GM23338 (cell line): ENCODE data around the gene HGF. TPM values are rescaled to one million over a fixed set of nuclear protein-coding genes. Genes with fewer than 3 reads are reported as not detected.

ENCODE experiments used
- ATAC-seq: fragments of 200-7000 bp; cut with Tn5 transposase; 3 replicates; pipeline ENCODE4 v1.9.1; 2020
- DNase-seq: peaks from one replicate; pipeline ENCODE4 v3.0.0-alpha.2; 2015; ENCODE audit warnings: low spot score
- H2AFZ ChIP-seq: fragments of 200-600 bp; sonication (generic); 2 replicates; pipeline ENCODE4 v1.8.0; 2016; ENCODE audit warnings: antibody characterized with exemption, mild to moderate bottlenecking, moderate library complexity
- H3F3A ChIP-seq: fragments of 200-600 bp; sonication (generic); replicated peaks from 2 replicates; pipeline ENCODE4 v1.8.0; 2017; ENCODE audit warnings: antibody characterized with exemption, mixed run types, low read depth
- H3K27ac ChIP-seq: fragments of 200-600 bp; sonication (generic); 2 replicates; pipeline ENCODE4 v1.6.1; 2016; ENCODE audit warnings: low read depth
- H3K27me3 ChIP-seq: fragments of 200-600 bp; sonication (generic); 2 replicates; pipeline ENCODE4 v1.8.0; 2016; ENCODE audit warnings: mild to moderate bottlenecking, mixed run types, moderate library complexity; ENCODE audit not compliant: insufficient read depth
- H3K36me3 ChIP-seq: fragments of 200-600 bp; sonication (generic); 2 replicates; pipeline ENCODE4 v1.8.0; 2016; ENCODE audit warnings: mild to moderate bottlenecking; ENCODE audit not compliant: insufficient read depth
- H3K4me1 ChIP-seq: fragments of 200-600 bp; sonication (generic); 2 replicates; pipeline ENCODE4 v1.8.0; 2016; ENCODE audit warnings: mild to moderate bottlenecking, moderate library complexity; ENCODE audit not compliant: insufficient read depth
- H3K4me2 ChIP-seq: fragments of 200-600 bp; sonication (generic); 2 replicates; pipeline ENCODE4 v1.7.1; 2017; ENCODE audit warnings: mixed run types
- H3K4me3 ChIP-seq: fragments of 200-600 bp; sonication (generic); 2 replicates; pipeline ENCODE4 v1.6.1; 2016; ENCODE audit warnings: mixed run types
- H3K79me2 ChIP-seq: fragments of 200-600 bp; sonication (generic); replicated peaks from 2 replicates; pipeline ENCODE4 v1.8.0; 2017; ENCODE audit warnings: mild to moderate bottlenecking; ENCODE audit not compliant: insufficient read depth
- H3K9me2 ChIP-seq: fragments of 200-600 bp; sonication (generic); 2 replicates; pipeline ENCODE4 v1.8.0; 2017; ENCODE audit not compliant: insufficient read depth
- H4K20me1 ChIP-seq: fragments of 200-600 bp; sonication (generic); replicated peaks from 2 replicates; pipeline ENCODE4 v1.8.0; 2017; ENCODE audit warnings: mild to moderate bottlenecking; ENCODE audit not compliant: insufficient read depth
- H3K27ac Mint-ChIP-seq: 2 replicates; pipeline ENCODE4 v1.8.0; 2020; ENCODE audit warnings: inconsistent platforms, mild to moderate bottlenecking, moderate library complexity, mixed read lengths
- H3K27me3 Mint-ChIP-seq: 3 replicates; pipeline ENCODE4 v1.8.0; 2022; ENCODE audit warnings: low read depth, mild to moderate bottlenecking, moderate library complexity, mixed read lengths, inconsistent platforms; ENCODE audit not compliant: insufficient read depth, poor library complexity
- H3K36me3 Mint-ChIP-seq: 3 replicates; pipeline ENCODE4 v1.8.0; 2021; ENCODE audit warnings: low read depth, mild to moderate bottlenecking, inconsistent platforms, moderate library complexity, mixed read lengths
- H3K4me1 Mint-ChIP-seq: 3 replicates; pipeline ENCODE4 v1.8.0; 2020; ENCODE audit warnings: mild to moderate bottlenecking, inconsistent platforms, mixed read lengths
- H3K4me3 Mint-ChIP-seq: 3 replicates; pipeline ENCODE4 v1.8.0; 2021; ENCODE audit warnings: moderate library complexity, mild to moderate bottlenecking, inconsistent platforms, mixed read lengths
- H3K9me3 Mint-ChIP-seq: 3 replicates; pipeline ENCODE4 v1.8.0; 2020; ENCODE audit warnings: moderate library complexity, mild to moderate bottlenecking, inconsistent platforms, mixed read lengths
- CREB1 ChIP-seq: fragments of 250-450 bp; sonication (Bioruptor Pico); IDR thresholded peaks from 2 replicates; pipeline ENCODE4 v1.5.0; 2020; ENCODE audit warnings: low read depth, mild to moderate bottlenecking, moderate library complexity
- EZH2 ChIP-seq: fragments of 200-600 bp; sonication (generic); IDR thresholded peaks from one replicate; pipeline ENCODE4 v1.8.0; 2017; ENCODE audit warnings: antibody characterized with exemption, mild to moderate bottlenecking, low read depth; ENCODE audit not compliant: unreplicated experiment
- EZH2phosphoT487 ChIP-seq: fragments of 200-600 bp; sonication (generic); IDR thresholded peaks from one replicate; pipeline ENCODE4 v1.8.1; 2018; ENCODE audit warnings: antibody characterized with exemption; ENCODE audit not compliant: unreplicated experiment
- JUNB ChIP-seq: IDR thresholded peaks from one replicate; pipeline ENCODE4 v1.6.1; 2016; ENCODE audit warnings: antibody characterized with exemption; ENCODE audit not compliant: unreplicated experiment
- NANOG ChIP-seq: IDR thresholded peaks from 2 replicates; pipeline ENCODE4 v1.6.1; 2016; ENCODE audit warnings: antibody characterized with exemption, borderline replicate concordance
- POLR2AphosphoS5 ChIP-seq: IDR thresholded peaks from 2 replicates; pipeline ENCODE4 v1.6.1; 2016; ENCODE audit warnings: antibody characterized with exemption, low read depth
- STAT1 ChIP-seq: IDR thresholded peaks from one replicate; pipeline ENCODE4 v1.6.1; 2016; ENCODE audit warnings: antibody characterized with exemption; ENCODE audit not compliant: unreplicated experiment
- ZNF114 ChIP-seq: fragments of 250-450 bp; sonication (Bioruptor Pico); IDR thresholded peaks from 2 replicates; pipeline ENCODE4 v1.5.0; 2020; ENCODE audit warnings: mild to moderate bottlenecking, moderate library complexity
- ZNF331 ChIP-seq: fragments of 250-450 bp; sonication (Bioruptor Pico); IDR thresholded peaks from 2 replicates; pipeline ENCODE4 v1.5.0; 2020; ENCODE audit warnings: low read depth, mild to moderate bottlenecking, moderate library complexity
- polyA plus RNA-seq: library from polyadenylated mRNA; unstranded; fragments of >200 nt; fragmentation: Nextera tagmentation; extraction: Ambion mirVana; gene quantifications from 2 replicates; pipeline ENCODE4 v1.2.1, GENCODE V29; 2016
- total RNA-seq: library from RNA; depleted of rRNA; stranded (reverse); fragments of >200 nt; shearing (Covaris generic); gene quantifications from 2 replicates; pipeline ENCODE4 v1.2.3, GENCODE V29; 2014
- TF ChIP-seq, protein P1 (sequence below): fragments of 250-450 bp; sonication (Bioruptor Pico); IDR thresholded peaks from 2 replicates; pipeline ENCODE4 v1.5.0; 2020; ENCODE audit warnings: mild to moderate bottlenecking, moderate library complexity
- TF ChIP-seq, protein P2 (sequence below), 2 experiments: fragments of 200-600 bp in 1 of 2; sonication (generic) in 1 of 2; conservative IDR thresholded peaks; 2 replicates each; pipeline versions ENCODE4 v1.5.1 to v1.6.1; 2016 to 2017; ENCODE audit warnings: antibody characterized with exemption in 2 of 2, low read depth in 2 of 2, mild to moderate bottlenecking in 2 of 2, moderate library complexity in 1 of 2
- TF ChIP-seq, protein P3 (sequence below): IDR thresholded peaks from one replicate; pipeline ENCODE4 v1.6.1; 2018; ENCODE audit warnings: antibody characterized with exemption; ENCODE audit not compliant: unreplicated experiment
- TF ChIP-seq, protein P4 (sequence below): IDR thresholded peaks from 2 replicates; pipeline ENCODE4 v1.6.1; 2016; ENCODE audit warnings: antibody characterized with exemption

The HGF gene
- total and polyA plus RNA-seq, 2 experiments from 2014 or later = 0.24 to 1.1 TPM

DNA sequence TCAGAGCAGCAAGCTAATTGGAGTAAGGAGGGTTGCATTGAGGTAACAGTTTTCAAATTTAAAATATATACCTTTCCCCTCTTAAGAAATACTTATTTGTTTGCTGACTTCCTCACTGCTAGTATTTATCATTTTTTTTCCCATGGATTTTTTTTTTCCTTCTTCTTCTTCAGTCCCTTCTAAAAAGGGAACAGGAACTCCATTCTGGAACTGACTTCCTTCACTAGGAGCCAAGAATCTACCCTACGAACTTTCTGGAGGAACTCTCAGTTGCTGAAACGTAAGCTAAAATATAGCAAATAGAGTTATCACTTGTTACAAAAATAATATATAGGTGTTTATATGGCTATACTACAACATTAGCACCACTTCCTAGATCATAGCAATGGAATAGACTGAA is 95.4 kb downstream of the HGF start:
- Histone ChIP-seq H3K4me2 (no peak overlapping the region), H3K9me2 (no peaks in the 10 kb centered on the region), H3K36me3 (no peaks in the 10 kb centered on the region), H3K79me2 (no peaks in the 10 kb centered on the region), H3K4me1 (peaks cover 38% of the 10 kb centered on the region), H3K27me3 (no peaks in the 10 kb centered on the region), H2AFZ (no peak overlapping the region), H3K4me3 (no peak overlapping the region), H3F3A (no peaks in the 10 kb centered on the region), H4K20me1 (no peaks in the 10 kb centered on the region), H3K27ac (no peak overlapping the region)
- H3K27ac Mint-ChIP-seq = no peak overlapping the region
- no peak overlapping the region for H3K4me3 Mint-ChIP-seq
- peaks cover 63% of the 10 kb centered on the region for H3K4me1 Mint-ChIP-seq
- no peak for TF ChIP-seq CREB1
- TF ChIP-seq, protein P1, sequence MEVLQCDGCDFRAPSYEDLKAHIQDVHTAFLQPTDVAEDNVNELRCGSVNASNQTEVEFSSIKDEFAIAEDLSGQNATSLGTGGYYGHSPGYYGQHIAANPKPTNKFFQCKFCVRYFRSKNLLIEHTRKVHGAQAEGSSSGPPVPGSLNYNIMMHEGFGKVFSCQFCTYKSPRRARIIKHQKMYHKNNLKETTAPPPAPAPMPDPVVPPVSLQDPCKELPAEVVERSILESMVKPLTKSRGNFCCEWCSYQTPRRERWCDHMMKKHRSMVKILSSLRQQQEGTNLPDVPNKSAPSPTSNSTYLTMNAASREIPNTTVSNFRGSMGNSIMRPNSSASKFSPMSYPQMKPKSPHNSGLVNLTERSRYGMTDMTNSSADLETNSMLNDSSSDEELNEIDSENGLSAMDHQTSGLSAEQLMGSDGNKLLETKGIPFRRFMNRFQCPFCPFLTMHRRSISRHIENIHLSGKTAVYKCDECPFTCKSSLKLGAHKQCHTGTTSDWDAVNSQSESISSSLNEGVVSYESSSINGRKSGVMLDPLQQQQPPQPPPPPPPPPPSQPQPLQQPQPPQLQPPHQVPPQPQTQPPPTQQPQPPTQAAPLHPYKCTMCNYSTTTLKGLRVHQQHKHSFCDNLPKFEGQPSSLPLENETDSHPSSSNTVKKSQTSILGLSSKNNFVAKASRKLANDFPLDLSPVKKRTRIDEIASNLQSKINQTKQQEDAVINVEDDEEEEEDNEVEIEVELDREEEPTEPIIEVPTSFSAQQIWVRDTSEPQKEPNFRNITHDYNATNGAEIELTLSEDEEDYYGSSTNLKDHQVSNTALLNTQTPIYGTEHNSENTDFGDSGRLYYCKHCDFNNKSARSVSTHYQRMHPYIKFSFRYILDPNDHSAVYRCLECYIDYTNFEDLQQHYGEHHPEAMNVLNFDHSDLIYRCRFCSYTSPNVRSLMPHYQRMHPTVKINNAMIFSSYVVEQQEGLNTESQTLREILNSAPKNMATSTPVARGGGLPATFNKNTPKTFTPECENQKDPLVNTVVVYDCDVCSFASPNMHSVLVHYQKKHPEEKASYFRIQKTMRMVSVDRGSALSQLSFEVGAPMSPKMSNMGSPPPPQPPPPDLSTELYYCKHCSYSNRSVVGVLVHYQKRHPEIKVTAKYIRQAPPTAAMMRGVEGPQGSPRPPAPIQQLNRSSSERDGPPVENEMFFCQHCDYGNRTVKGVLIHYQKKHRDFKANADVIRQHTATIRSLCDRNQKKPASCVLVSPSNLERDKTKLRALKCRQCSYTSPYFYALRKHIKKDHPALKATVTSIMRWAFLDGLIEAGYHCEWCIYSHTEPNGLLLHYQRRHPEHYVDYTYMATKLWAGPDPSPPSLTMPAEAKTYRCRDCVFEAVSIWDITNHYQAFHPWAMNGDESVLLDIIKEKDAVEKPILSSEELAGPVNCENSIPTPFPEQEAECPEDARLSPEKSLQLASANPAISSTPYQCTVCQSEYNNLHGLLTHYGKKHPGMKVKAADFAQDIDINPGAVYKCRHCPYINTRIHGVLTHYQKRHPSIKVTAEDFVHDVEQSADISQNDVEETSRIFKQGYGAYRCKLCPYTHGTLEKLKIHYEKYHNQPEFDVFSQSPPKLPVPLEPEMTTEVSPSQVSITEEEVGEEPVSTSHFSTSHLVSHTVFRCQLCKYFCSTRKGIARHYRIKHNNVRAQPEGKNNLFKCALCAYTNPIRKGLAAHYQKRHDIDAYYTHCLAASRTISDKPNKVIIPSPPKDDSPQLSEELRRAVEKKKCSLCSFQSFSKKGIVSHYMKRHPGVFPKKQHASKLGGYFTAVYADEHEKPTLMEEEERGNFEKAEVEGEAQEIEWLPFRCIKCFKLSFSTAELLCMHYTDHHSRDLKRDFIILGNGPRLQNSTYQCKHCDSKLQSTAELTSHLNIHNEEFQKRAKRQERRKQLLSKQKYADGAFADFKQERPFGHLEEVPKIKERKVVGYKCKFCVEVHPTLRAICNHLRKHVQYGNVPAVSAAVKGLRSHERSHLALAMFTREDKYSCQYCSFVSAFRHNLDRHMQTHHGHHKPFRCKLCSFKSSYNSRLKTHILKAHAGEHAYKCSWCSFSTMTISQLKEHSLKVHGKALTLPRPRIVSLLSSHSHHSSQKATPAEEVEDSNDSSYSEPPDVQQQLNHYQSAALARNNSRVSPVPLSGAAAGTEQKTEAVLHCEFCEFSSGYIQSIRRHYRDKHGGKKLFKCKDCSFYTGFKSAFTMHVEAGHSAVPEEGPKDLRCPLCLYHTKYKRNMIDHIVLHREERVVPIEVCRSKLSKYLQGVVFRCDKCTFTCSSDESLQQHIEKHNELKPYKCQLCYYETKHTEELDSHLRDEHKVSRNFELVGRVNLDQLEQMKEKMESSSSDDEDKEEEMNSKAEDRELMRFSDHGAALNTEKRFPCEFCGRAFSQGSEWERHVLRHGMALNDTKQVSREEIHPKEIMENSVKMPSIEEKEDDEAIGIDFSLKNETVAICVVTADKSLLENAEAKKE (CRISPR knock-in tag) = no peak
- TF ChIP-seq ZNF114 = no peak
- TF ChIP-seq, protein P2, sequence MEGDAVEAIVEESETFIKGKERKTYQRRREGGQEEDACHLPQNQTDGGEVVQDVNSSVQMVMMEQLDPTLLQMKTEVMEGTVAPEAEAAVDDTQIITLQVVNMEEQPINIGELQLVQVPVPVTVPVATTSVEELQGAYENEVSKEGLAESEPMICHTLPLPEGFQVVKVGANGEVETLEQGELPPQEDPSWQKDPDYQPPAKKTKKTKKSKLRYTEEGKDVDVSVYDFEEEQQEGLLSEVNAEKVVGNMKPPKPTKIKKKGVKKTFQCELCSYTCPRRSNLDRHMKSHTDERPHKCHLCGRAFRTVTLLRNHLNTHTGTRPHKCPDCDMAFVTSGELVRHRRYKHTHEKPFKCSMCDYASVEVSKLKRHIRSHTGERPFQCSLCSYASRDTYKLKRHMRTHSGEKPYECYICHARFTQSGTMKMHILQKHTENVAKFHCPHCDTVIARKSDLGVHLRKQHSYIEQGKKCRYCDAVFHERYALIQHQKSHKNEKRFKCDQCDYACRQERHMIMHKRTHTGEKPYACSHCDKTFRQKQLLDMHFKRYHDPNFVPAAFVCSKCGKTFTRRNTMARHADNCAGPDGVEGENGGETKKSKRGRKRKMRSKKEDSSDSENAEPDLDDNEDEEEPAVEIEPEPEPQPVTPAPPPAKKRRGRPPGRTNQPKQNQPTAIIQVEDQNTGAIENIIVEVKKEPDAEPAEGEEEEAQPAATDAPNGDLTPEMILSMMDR (conservative IDR thresholded peaks at IDR 0.05; ENCODE audit: low read depth in 2 of 2) = no peak
- no peak for TF ChIP-seq EZH2phosphoT487
- TF ChIP-seq POLR2AphosphoS5 = no peak
- TF ChIP-seq EZH2 = no peak
- TF ChIP-seq ZNF331 (CRISPR knock-in tag) = no peak
- no peak for TF ChIP-seq NANOG
- TF ChIP-seq, protein P3, sequence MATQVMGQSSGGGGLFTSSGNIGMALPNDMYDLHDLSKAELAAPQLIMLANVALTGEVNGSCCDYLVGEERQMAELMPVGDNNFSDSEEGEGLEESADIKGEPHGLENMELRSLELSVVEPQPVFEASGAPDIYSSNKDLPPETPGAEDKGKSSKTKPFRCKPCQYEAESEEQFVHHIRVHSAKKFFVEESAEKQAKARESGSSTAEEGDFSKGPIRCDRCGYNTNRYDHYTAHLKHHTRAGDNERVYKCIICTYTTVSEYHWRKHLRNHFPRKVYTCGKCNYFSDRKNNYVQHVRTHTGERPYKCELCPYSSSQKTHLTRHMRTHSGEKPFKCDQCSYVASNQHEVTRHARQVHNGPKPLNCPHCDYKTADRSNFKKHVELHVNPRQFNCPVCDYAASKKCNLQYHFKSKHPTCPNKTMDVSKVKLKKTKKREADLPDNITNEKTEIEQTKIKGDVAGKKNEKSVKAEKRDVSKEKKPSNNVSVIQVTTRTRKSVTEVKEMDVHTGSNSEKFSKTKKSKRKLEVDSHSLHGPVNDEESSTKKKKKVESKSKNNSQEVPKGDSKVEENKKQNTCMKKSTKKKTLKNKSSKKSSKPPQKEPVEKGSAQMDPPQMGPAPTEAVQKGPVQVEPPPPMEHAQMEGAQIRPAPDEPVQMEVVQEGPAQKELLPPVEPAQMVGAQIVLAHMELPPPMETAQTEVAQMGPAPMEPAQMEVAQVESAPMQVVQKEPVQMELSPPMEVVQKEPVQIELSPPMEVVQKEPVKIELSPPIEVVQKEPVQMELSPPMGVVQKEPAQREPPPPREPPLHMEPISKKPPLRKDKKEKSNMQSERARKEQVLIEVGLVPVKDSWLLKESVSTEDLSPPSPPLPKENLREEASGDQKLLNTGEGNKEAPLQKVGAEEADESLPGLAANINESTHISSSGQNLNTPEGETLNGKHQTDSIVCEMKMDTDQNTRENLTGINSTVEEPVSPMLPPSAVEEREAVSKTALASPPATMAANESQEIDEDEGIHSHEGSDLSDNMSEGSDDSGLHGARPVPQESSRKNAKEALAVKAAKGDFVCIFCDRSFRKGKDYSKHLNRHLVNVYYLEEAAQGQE = no peak
- TF ChIP-seq, protein P4, sequence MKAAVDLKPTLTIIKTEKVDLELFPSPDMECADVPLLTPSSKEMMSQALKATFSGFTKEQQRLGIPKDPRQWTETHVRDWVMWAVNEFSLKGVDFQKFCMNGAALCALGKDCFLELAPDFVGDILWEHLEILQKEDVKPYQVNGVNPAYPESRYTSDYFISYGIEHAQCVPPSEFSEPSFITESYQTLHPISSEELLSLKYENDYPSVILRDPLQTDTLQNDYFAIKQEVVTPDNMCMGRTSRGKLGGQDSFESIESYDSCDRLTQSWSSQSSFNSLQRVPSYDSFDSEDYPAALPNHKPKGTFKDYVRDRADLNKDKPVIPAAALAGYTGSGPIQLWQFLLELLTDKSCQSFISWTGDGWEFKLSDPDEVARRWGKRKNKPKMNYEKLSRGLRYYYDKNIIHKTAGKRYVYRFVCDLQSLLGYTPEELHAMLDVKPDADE = no peak
- no peak for TF ChIP-seq JUNB
- no peak for TF ChIP-seq STAT1
- H3K27me3 Mint-ChIP-seq = peaks cover 1% of the 10 kb centered on the region
- H3K36me3 Mint-ChIP-seq = no peaks in the 10 kb centered on the region
- no peaks in the 10 kb centered on the region; the same call in 2 of the 3 replicates for H3K9me3 Mint-ChIP-seq
- no peak for DNase-seq
- ATAC-seq = no peak
